GM10266 (cell line): ENCODE data around the gene ZNF516.
A peak's percentile ranks its signal among the peaks of the same experiment; 100 is the strongest.

Experiments used
- DNase-seq: peaks from one replicate; pipeline ENCODE4 v3.0.0; 2012; ENCODE audit errors: extremely low spot score
- TF ChIP-seq, protein P1 (sequence below): IDR thresholded peaks from 2 replicates; pipeline ENCODE4 v1.5.1; 2012; ENCODE audit warnings: mild to moderate bottlenecking, low read depth; ENCODE audit not compliant: control insufficient read depth, insufficient read depth; ENCODE audit errors: missing control alignments

Gene ZNF516

DNA sequence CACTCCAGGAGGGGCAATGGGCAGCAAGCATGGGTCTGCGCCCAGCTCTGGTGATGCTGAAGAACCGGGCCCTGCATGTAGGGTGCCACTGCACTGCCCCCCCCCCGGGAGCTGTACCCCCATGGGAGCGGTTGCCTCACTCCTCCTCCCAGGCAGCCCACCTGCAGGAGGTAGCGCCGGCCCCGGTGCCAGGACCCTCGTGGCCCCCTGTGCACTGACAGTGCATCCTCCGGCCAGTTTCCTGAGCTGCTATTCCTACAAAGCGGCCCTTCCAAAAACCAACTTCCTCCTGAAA is 109.4 kb downstream of the ZNF516 start:
- no peak for DNase-seq
- TF ChIP-seq, protein P1, sequence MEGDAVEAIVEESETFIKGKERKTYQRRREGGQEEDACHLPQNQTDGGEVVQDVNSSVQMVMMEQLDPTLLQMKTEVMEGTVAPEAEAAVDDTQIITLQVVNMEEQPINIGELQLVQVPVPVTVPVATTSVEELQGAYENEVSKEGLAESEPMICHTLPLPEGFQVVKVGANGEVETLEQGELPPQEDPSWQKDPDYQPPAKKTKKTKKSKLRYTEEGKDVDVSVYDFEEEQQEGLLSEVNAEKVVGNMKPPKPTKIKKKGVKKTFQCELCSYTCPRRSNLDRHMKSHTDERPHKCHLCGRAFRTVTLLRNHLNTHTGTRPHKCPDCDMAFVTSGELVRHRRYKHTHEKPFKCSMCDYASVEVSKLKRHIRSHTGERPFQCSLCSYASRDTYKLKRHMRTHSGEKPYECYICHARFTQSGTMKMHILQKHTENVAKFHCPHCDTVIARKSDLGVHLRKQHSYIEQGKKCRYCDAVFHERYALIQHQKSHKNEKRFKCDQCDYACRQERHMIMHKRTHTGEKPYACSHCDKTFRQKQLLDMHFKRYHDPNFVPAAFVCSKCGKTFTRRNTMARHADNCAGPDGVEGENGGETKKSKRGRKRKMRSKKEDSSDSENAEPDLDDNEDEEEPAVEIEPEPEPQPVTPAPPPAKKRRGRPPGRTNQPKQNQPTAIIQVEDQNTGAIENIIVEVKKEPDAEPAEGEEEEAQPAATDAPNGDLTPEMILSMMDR = no peak

DNA sequence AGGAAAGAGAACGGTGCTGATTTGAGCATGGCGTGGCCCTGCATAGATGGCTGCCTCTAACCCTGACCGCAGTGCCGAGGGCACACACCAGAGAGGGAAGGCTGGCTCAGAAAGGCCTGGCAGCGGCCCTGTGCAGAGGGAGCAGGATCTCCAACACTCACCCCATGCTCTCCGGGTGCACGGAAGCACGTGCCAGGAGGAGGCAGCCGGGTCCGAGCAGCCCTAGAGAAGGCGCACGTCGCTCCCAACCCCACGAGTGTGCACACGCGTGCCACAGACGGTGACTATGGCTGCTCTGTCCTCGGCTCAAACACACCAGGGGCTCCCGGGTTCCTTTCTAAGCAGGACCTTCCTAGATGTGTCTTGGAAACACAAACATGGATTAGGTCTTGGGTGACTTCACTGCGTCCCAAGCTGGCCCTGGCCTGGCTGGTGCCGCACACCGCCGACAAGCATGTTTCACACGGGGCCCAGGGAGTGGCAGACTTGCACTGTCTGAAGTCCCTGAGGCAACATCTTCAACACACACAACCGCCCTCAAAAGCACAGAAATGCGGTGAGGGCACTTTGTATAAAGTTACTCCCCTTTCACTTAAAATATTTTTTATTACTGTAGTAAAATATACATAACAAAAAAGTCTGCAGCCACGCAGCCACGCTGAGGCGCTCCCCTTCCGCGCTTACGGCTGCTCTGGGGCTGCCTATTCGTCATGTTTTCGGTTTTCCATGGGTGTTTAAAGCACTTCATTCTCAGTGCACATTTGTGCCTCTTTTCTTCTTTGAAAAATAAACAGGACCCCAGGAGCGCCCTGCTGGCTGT is 110.0 kb downstream of the ZNF516 start:
- DNase-seq = no peak
- TF ChIP-seq, protein P1 = no peak

DNA sequence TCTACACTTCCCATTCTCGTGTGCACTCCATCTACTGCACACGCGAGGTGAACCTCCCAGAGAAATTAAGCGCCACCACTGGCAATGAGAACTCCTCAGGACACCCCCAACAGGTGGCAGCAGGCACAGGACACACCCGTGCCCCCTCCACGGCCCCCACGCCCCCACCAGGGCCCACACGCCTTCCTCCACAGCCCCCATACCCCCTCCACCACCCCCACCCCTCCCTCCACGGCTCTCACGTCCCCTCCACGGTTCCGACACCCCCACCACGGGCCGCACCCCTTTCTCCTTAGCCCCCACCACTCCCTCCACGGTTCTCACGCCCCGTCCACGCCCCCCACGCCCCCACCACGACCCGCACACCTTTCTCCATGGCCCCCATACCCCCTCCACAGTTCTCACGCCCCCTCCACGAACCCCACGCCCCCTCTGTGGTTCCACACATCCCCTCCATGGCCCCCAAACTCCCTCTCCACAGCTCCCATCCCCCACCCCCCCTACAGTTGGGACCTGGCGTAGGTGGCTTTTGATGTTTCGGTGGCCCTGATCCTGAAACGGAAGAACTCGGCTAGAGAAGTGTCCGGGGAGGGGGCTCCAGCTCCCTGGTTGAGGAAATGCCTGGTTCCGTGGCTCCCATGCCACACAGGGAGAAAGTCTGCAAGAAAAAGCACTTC is 110.8 kb downstream of the ZNF516 start:
- no peak for DNase-seq
- TF ChIP-seq, protein P1 = no peak

DNA sequence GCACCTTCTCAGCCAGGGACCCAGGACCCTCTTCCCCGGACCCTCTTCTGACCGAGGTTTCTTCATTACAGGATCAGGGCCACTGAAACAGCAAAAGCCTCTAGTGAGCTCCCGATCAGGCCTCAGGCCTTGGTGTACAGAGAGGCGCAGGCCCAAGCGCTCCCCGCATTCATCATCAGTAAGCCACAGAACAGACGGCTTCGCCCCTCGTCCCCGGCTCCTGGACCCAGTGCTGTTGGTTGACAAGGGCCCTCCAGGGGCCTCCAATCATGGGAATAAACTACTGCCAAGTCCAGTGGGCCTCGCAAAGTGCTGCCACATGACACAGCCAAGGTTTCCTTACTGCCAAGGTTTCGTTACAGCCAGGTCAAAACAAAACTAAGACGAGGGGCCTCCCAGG is 111.4 kb downstream of the ZNF516 start:
- TF ChIP-seq, protein P1 = no peak
- no peak for DNase-seq

DNA sequence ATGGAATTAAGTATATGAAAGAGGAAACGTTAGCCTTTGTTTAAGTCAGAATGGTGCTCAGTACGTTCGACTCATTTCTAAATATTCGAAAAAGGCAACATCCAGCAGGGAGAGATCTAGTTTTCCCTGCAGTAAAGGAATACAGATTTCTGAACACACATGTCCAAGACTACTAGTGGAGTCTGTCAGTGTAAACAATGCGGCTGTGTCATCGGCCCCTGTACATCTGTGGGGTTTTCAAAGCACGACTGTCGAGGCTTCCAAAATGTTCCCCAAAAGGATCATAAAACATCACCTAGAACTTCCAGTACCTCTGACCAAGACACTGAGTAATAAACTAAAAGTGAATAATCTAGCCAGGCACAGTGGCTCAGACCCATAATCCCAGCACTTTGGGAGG is 112.8 kb downstream of the ZNF516 start:
- DNase-seq = no peak
- TF ChIP-seq, protein P1 = no peak

DNA sequence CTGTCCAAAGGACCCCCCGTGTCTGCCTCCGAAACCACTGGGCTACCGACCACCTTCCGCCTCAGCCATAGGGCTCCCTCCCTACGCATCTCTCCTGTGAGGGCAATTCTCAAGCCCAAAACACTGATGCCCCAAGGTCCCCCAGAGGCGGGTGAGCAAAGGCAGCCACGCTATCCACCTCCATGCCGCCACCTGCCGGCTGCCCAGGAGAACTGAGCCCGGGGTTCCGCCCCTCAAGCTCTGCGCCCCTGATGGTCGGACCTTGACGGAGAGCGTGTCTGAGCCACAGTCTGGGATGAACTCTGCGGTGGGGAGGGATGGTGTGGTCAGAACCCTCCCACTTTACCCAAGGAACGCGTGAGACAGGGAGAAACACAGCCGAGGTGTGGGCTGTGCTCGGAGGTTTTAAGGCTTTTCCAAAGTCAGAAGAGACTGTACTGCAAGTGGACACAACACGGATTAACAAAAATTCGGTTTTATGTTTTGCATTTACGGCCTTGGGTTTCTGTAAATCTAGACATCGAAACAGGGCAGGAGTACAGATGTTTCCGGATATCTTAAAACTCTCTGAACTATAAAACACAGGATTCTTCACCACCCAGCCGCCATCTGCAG is 114.1 kb downstream of the ZNF516 start:
- TF ChIP-seq, protein P1 = peak; percentile 48
- DNase-seq = no peak

DNA sequence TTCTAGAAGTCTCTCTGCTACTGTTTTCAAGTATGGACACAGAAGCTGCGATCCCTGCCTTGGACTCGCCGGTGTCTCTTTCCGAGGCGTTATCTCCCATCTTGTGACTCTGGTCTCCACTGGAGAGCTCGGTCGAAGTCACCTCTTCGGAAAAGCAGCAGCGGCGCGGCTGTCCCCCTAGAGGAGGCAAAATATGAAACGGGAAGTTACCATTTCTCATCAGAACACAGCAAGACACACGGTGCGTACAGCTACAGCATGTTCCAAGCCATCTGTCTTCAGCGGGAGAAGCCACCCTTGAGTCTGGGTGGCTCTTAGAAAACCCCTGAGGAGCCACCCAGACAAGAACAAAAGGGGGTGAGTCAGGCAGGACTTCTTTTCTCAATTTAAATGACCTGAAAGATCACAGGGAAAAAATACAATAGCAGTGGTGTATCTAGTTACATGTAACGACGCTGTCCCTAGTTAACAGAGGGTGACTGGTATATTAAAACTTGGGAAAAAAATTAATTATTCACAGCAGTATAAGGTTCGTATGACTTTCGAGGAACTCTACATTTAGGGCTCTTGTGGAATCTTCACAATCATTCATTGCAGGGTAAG is 114.8 kb downstream of the ZNF516 start:
- TF ChIP-seq, protein P1 = no peak

More for the DNA sequence above, 114.8 kb downstream of the ZNF516 start:
- DNase-seq = no peak
